Right kidney (tissue), 1 donor: ENCODE results near the gene ANGPT4.
"Not testable (repeated sequence)": the region's sequence is repeated elsewhere in the genome, so short reads cannot be mapped to it uniquely, and the experiment has no call there.

Experiments
- DNase-seq: peaks from one replicate; pipeline ENCODE4 v3.0.0-alpha.2; 2016

ANGPT4 gene

DNA sequence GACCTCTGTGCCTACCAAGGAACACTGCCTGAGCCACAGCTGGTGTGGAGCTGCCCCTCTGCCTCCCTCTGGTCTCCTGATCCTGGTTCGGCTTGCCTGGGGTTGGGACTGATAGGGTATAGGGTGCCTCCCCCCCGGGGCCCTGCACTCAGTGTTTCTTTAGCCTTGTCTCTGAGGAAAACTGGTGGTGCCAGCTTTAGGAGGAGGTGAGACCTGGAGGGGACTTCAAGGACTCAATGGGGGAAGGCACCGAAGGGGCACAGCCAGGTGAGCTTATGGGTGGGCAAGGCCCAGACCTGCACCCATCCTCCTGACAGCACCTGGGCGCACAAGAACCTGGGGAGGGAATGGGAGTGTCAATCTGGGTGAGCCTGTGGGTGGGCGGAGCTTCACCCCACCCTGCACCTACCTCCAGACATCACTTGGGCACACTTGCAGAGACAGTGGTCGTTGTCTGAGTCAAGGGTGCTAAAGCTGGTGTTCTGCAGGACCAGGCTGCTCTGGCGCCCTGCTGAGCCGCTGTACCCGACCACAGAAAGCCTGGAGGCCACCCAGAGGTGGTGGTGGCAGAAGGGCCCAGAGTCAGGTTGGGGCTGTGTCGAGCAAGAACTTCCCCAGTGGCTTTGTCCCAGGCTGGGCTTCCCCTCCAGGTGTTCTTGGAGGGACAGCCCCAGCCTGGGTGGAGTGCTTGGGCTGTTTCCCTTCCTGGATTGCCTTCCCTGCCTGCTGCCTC, 42.1 kb downstream of the ANGPT4 start:
- DNase-seq, result no peak

DNA sequence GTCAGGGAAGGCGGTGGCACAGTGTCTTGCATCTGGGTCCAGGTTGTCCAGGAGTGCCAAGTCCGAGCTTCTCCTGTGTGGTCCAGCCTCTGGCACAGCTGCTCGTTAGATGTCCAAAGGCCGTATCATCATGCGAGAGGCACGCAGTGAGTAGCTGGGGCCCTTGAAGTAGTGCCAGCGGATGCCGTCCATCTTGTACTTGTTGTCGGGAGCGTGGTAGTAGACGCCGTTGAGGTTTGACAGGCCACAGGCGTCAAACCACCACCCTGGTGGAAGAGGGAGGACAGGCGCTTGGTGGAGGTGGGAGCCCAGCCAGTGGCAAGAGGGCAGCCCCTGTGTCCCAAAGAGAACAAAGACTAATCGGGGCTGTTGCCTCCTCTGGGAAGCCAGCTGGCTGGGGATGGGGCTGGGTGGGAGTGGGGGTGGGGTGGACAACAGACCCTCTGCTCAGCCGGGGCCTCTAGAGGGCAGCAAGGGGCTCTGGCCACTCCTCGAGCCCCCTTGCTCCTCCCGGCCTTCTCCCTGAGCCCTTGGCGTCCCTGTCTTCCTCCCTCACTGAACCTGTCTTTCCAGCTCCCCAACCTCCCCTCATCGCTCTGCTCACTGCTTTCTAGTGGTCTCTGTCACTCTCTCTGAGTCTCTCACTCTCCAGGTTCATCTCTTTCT, 43.1 kb downstream of the ANGPT4 start:
- no peak for DNase-seq

DNA sequence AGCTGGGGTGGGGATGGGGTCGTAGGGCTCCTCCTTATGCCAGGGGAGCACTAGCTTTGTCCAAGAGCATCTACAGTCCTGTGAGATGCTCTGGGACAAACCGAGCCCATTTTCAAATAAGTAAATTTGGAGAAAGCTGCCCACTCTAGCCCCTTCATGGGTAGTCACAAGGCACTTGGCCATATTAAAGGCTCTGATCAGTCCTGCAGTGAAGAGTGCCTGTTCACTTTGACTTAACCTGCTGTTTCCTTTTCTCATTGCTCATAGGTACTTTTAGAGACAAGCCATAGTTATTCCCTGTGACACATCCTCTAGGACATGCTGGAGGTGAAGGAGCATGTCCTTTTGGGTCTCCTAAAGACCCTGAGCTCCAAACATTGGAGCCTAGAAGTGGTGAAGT, 44.2 kb downstream of the ANGPT4 start:
- DNase-seq, result no peak

DNA sequence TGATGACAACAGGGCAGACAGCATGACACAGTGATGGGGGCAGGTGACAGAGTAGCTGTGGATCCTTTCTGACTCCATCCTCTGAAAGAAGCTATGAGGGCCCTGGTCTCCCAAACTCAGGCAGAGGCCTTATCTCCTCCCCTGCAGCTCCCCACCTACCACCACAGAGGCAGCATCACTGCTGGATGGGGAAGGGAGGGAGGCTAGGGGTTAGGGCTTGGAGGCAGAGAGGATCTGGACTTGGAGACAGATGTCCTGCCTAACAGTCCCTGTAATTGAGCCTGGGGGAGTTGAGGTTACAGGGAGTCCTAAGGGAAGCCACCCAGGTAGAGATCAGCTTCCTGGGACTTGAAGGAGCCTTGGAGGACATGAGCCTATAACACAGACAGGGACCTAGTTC, 44.7 kb downstream of the ANGPT4 start:
- no peak for DNase-seq

DNA sequence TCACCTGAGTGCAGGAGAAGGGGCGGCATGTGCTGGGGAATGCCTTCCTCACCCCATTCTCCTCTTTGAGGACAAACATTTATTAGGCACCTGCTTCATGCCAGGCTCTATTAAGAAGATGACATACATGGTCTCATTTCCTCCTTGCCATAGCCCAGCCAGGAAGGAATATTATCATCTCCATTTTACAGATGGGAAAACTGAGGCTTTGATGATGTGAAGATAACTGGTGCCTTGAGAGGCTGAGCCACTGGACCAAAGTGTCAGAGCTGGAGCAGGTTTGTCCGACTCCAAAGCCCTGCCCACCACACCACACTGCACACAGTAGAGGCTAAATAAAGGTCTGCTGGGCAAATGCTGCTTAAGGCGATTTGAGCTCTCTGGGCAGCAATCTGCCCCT, 45.4 kb downstream of the ANGPT4 start:
- DNase-seq, result no peak

DNA sequence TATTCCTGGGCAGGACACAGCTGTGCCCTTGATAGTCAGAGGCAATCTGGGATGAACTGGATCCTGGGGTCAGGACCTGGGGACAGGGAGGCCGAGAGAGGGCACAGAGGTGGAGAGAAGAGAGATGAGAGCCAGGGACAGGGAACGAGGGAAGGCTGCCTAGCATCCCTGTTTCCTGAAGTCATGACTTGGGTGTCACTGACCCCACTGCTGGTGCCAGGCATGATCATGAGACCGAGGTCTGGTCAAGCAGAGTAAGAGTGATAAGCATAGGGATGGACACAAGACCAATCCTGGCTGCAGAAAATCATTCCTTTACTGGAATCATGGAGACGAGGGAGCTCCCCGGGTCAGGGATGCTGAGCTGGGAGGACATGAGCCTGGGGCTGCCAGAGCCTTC, 46.5 kb downstream of the ANGPT4 start:
- DNase-seq, result no peak

DNA sequence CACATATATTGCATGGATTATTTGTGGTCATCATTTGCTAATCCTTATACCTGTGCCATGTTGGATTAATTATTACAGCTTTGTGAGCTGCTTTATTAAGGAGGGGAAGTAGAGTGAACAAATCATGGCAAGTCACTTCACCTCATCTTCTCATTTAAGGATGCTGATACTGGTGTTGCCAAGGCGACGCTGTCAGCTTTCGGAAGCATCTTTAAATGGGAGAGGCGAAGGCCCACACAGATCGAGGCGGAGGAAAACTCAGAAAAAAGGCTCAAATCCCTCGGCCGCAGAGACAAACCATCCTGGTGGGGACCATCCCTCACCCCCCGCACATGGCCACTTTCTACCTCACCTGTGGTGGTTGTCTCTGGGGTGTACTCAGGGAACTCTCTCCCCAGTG, 47.9 kb downstream of the ANGPT4 start:
- no peak for DNase-seq

DNA sequence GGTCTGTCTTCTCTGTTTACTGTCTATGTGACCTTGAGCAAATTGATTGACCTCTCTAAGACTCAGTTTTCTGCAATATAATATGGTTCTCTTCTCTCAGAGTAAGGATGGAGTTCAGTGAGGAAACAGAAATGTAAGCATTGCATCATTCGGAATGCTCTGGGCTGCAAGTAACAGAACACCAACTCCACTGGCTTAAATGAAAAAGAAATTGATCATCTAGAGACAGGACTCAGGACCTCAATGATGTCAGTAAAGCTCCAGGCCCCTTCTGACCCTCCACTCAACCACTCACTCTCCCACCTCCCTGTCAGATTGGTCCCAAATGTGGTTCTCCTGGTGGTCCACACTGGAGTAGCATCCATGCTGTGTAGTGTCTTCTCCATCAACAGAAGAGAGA, 50.7 kb downstream of the ANGPT4 start:
- DNase-seq, result no peak

DNA sequence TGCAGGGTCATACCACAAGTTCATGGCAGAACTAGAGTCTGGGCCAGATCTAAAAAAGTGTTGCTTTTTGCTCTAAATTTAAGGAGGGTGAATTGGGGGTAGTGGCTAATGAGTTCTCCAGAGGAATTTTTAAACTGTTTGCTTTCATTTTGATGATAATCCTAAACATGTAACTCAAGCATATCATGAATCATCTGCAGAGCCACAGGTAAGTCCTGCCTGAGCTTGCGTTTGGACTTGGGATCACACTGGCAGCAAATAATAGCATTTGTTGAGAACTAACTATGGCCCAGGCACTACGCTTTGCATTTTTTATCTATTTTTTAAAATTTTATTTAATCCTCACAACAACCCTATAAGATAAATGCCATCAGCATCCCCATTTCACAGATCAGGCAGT, 55.2 kb downstream of the ANGPT4 start:
- DNase-seq, result no peak

DNA sequence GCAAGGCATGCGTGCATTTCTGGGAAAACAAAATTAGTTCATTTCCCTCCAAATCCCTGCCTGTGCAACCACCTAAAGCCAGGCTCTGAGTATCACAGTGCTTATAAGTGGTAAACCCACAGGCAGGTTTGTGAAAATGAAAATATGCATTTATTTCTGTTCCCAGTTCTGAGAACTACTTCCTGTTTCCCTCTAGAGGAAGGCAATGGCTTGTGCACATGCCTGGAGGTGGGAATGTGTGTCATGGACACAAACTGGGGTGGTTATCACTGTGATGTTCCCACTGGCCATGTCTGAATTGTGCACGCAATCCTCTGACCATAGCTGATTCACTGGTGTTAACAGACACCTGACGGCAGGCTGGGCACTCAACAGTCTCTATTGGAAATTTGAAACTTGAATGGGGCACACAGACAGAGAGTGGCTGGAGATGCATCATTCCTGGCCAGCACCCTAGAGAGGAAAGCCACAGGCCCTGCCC, 56.3 kb downstream of the ANGPT4 start:
- no peak for DNase-seq

DNA sequence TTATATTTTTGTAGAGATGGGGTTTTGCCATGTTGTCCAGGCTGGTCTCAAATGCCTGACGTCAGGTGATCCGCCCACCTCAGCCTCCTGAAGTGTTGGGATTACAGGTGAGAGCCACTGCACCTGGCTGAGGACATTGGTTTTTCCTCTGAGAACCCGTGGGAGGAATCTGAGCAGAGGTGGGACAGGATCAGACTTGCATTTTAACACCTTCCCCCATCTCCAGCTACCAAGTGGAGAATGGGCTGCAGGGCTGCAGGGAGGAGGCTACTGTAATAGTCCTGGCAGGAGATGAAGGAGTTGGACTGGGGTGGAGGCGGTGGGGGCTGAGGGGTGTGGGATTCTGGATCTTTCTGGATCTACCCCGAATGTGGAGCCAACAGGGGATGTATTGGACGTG, 58.1 kb downstream of the ANGPT4 start:
- DNase-seq, result no peak

DNA sequence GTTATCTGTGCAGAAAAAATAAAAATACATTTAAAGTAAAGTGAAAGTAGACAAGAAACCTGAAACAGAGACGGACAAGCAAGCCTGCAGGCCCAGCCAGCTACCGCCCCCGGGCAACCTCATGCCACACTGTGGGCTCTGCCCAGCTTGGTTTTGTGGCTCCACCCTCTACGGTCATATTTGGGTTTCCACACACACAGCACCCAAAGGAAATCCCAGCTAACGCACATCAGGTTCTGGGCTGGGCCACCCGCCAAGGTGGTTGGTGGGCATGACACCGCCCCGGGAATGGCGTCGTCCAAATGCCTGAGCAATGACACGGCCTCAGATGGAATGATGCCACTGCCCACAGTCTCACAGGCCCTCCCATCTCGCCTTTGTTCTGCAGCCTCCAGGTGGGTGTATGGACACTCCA, 59.8 kb downstream of the ANGPT4 start:
- DNase-seq, result no peak

DNA sequence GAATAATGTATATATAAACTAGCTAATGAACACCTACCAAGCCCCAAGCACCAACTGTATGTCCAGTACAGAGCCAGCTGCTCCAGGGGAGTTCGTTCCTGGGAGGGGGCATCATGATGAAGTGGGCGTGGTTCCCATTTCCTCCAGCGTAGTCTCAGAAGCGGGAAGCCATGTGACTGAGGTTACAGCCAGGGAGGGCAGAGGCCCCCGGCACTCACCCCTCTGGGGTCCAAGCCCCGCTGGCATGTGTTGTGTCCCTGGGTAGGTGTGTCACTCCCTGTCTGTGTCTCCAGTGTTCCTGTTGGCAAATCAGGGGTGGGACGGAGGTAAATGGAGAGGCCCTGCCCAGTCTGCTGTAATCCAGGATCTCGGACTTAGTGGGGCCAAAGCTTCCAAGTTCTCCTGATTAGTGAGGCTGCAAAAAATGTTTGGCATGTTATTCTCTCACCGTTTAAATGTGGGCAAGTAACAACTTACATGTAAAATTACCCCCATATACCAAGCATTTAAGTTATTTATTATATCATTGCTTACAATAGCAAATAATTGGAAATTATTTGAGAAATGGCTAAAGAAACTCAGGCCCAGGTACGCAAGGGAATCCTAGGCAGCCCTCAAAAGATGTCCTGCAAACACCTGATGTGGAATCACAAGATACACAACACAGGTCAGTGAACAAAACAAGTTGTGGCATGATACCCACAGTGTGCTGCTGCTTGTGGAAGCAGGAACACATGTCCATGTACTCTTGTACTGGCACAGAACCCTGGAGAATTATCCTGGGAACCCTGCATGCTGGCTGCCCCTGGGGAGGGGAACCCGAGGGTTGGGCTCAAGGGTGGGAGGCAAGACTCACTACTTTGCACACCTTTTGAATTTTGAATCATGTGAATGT, 60.4 kb downstream of the ANGPT4 start:
- no peak for DNase-seq

DNA sequence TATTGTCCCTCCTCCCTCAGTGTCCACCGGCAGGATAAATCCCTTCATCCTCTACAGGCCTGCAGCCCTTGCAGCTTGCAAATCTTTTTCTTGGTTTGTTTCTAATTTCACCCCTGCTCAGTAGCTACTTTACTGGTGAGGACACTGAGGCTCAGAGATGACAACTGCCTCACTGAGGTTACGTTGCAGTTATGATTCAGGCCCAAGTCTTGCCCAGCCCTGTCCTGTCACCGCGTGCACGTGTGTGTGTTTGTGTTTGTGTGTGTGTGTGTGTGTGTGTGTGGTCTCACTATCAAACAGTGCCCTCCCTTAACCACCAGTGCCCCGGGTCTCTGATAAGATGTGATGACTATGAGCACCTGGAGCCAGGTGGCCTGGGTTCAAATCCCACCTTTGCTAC, 61.5 kb downstream of the ANGPT4 start:
- DNase-seq, result no peak

DNA sequence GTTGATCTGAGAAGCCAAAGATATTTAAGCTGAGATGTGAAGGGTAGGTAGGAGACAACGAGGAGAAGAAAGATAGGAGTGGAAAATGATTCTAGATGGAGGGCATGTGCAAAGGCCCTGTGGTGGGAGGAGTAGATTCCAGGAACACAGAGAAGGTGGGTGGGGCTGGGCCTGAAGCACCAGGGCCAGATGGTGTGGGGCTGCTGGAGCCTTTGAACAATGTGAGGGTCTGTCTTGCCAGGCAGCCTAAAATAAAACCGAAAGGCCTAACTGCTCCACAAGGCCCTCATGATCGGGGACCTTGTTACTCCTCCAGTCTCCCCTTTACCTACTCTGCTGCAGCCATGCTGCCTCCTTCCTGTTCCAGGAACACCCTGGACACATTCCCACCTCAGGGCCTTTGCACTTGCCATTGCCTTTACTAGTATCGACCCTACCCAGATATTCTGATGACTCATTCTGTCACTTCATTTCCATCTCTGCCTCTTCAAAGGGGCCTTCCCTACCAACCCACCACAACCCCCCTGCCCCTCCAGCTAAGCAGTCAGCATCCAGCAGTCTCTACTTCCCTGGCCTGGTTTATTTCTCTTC, 62.6 kb downstream of the ANGPT4 start:
- DNase-seq, result no peak

DNA sequence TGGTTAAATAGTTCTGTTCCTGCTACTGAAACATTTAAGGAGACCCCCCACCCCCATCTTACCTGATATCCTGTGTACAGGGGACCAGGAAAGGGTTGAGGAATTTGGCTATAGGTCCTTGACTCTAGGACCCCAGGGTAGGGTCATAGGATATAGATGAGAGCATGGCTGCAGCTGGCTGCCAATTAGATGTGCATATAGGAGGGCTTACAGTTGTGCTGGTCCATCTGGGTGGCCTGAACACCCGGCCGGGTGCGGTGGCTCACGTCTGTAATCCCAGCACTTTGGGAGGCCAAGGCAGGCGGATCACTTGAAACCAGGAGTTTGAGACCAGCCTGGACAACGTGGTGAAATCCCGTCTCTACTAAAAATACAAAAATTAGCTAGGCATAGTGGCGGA, 67.4 kb downstream of the ANGPT4 start:
- not testable (repeated sequence) for DNase-seq

DNA sequence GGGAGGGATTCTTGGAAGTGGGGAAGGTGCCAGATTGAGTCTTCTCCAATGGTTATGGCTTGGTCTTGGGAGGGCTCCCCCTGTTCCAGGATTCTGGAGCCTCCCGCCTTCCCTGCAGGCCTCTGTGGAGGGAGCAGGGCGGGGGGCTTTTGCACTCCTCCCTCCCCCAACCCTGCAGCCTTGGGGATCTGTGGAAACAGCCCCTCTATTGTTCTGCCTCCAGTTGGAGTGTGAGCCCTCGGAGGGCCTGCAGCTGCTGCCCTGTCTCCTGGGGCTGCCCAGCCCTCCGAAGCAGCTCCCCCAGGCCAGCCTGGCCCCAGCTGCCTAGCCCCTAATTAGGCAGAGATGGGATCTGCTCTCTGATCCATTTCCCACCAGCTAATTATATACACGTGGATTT, 67.9 kb downstream of the ANGPT4 start:
- no peak for DNase-seq

DNA sequence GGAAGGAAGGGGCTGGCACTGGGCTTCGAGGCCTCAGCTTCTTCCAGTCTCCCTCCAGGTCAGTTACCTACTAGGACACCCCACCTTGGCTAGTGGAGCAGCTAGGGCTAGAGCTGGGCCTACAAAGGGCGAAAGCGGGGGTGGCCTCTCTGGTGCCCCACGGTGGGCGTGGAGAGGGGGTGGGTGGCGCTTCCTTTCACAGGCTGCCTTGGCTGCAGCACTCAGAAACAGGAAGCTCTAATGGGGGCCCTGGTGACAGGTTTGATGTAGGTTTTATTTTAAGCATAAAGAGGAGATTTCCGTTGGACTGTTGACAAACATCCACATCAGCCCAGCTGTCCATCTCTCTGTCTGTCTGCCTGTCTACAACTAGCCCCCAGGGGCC, 69.2 kb downstream of the ANGPT4 start:
- DNase-seq, result no peak

DNA sequence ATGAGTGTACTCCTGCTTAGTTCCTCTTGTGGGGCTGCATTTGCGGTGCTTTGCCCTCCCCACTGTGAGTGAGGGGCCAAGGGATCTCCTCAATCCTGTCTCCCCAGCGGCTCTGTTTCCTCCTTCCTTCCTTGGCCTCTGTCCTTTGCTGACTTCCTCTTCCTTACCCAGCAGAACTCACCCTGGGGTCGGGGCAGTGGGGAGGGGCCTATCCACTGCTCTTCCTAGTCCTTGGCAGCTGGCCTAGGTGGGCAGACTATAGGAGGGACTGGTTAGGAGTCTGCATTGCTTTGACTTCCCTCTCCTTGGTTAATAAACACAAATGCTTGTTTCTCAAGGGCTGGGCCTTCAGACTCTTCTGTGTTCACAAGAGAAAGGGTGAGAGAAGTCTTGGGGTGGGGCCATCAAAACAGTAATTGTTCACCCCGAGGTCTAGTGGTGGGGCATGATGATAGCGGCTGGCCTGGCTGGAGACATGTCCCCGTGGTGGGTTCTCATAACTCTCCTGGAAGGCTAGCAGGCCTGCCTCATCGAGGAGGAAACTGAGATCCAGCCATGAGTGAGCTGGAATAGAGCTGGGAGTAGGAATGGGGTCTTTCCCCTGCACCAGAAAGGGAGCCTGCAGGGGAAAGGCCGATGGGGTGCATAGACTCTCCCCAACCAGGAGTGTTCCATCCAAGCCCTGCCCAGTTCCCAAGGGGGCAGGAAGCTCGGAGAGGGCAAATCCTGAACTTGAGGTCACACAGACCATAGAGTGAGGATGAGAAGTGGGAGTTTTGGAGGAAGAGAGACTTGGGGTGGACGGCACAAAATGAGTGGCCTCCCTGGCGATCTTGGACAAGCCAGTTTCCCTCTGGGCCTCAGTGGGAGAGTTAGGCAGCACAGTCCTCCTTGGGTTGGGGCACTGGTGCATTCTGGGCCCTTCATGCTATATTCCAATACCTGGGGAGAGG, 69.9 kb downstream of the ANGPT4 start:
- no peak for DNase-seq

DNA sequence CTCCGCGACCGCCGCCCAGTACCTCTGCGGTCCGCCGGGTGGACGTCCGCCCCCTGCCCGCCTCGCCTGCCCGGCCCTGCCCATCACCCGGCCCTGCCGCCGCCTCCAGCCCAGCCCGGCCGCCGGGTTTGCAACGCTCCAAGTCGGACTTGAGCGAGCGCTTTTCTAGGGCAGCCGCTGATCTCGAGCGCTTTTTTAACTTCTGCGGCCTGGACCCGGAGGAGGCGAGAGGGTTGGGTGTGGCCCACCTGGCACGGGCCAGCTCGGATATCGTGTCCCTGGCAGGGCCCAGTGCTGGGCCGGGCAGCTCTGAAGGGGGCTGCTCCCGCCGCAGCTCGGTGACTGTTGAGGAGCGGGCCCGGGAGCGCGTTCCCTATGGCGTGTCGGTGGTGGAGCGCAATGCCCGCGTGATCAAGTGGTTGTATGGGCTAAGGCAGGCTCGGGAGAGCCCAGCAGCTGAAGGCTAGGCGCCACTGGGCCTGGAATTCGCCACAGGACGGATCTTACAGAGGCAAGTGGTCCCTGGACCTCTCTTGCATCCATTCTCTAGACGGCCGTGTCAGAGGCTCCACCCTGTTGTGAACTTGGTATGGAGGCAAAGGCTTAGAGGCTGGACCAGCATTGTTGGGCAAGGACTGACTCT, 70.8 kb downstream of the ANGPT4 start:
- no peak for DNase-seq
